NB4 (cell line): Measurements from ENCODE around the gene HUS1.

ENCODE experiments used
- CTCF ChIP-seq: IDR thresholded peaks from one replicate; pipeline ENCODE4 v1.5.1; 2012; ENCODE audit warnings: low read depth, low read length
- MAX ChIP-seq: IDR thresholded peaks from 2 replicates; pipeline ENCODE4 v1.6.1; 2011; ENCODE audit warnings: low read depth, low read length
- MYC ChIP-seq: IDR thresholded peaks from 2 replicates; pipeline ENCODE4 v1.6.1; 2011; ENCODE audit warnings: low read depth, low read length
- POLR2A ChIP-seq: IDR thresholded peaks from 2 replicates; pipeline ENCODE4 v1.6.1; 2011; ENCODE audit warnings: mild to moderate bottlenecking; ENCODE audit not compliant: insufficient read length; ENCODE audit errors: extremely low read depth

- TF ChIP-seq MAX, result no peak
- no peak for TF ChIP-seq CTCF
- TF ChIP-seq POLR2A, result no peak
- no peak for TF ChIP-seq MYC
Observed at GRCh38 chr7:47934831-47935230, 44.6 kb downstream of the HUS1 start.
